Measurements from ENCODE around the gene ACTR1A.

DNA sequence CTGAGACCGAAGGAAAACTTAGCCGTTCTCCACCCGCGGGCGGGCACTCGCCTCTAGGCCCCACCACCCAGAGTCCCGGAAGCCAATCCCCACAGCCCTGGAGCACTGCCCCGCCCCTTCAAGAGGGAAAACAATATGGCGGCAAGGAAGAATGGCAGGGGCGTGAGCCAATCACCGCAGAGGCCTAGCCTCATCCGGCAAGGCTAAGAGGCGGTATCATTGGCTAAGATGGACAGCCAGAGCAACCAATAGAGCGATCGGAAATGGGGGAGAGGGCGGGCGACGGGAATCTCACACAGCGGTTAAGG is 529 bp downstream of the ACTR1A start:
- no peak for TF ChIP-seq EZH2 (optimal IDR thresholded peaks at IDR 0.05; ENCODE audit: low read depth, low read length)
- TF ChIP-seq, protein P1, sequence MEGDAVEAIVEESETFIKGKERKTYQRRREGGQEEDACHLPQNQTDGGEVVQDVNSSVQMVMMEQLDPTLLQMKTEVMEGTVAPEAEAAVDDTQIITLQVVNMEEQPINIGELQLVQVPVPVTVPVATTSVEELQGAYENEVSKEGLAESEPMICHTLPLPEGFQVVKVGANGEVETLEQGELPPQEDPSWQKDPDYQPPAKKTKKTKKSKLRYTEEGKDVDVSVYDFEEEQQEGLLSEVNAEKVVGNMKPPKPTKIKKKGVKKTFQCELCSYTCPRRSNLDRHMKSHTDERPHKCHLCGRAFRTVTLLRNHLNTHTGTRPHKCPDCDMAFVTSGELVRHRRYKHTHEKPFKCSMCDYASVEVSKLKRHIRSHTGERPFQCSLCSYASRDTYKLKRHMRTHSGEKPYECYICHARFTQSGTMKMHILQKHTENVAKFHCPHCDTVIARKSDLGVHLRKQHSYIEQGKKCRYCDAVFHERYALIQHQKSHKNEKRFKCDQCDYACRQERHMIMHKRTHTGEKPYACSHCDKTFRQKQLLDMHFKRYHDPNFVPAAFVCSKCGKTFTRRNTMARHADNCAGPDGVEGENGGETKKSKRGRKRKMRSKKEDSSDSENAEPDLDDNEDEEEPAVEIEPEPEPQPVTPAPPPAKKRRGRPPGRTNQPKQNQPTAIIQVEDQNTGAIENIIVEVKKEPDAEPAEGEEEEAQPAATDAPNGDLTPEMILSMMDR (IDR thresholded peaks at IDR 0.05; ENCODE audit: low read length): no peak

All from MM.1S (cell line).